Measurements from ENCODE around the gene PARD3.

PARD3 gene

GRCh38 chr10:34838366-34838900 lies 23.3 kb upstream of the PARD3 start:
- TF ChIP-seq CTCF (IDR thresholded peaks at IDR 0.05; ENCODE audit: low read depth, low read length, missing control alignments), result no peak
- DNase-seq (ENCODE audit: low read depth), result no peak
- H3K4me3 ChIP-seq (ENCODE audit: low read depth, low read length), result no peak overlapping the region

GRCh38 chr10:34835908-34836508 lies 20.9 kb upstream of the PARD3 start:
- no peak for TF ChIP-seq CTCF (IDR thresholded peaks at IDR 0.05; ENCODE audit: low read depth, low read length, missing control alignments)
- peak; percentile 15 for DNase-seq (ENCODE audit: low read depth)
- no peak overlapping the region for H3K4me3 ChIP-seq (ENCODE audit: low read depth, low read length)

- TF ChIP-seq CTCF (IDR thresholded peaks at IDR 0.05; ENCODE audit: low read depth, low read length, missing control alignments), result no peak
- no peak for DNase-seq (ENCODE audit: low read depth)
- H3K4me3 ChIP-seq (ENCODE audit: low read depth, low read length), result no peak overlapping the region
Measured at GRCh38 chr10:34834274-34834673, 19.2 kb upstream of the PARD3 start.

- DNase-seq (ENCODE audit: low read depth), result no peak
- TF ChIP-seq CTCF (IDR thresholded peaks at IDR 0.05; ENCODE audit: low read depth, low read length, missing control alignments), result no peak
- H3K4me3 ChIP-seq (ENCODE audit: low read depth, low read length), result no peak overlapping the region
Measured at GRCh38 chr10:34830217-34830822, 15.2 kb upstream of the PARD3 start.

- no peak for TF ChIP-seq CTCF (IDR thresholded peaks at IDR 0.05; ENCODE audit: low read depth, low read length, missing control alignments)
- H3K4me3 ChIP-seq (ENCODE audit: low read depth, low read length), result no peak overlapping the region
- no peak for DNase-seq (ENCODE audit: low read depth)
Measured at GRCh38 chr10:34826857-34827766, 12.0 kb upstream of the PARD3 start.

GRCh38 chr10:34826221-34826620 lies 11.1 kb upstream of the PARD3 start:
- no peak for DNase-seq (ENCODE audit: low read depth)
- no peak for TF ChIP-seq CTCF (IDR thresholded peaks at IDR 0.05; ENCODE audit: low read depth, low read length, missing control alignments)
- H3K4me3 ChIP-seq (ENCODE audit: low read depth, low read length), result no peak overlapping the region

Measured in GM12864 (cell line).